ENCODE results near the gene NAT14.
A peak's percentile ranks its signal among the peaks of the same experiment; 100 is the strongest.

The NAT14 gene

GRCh38 chr19:55471266-55471665 is 13.7 kb upstream of the NAT14 start:
- DNase-seq (ENCODE audit: low spot score), result no peak

GRCh38 chr19:55472463-55472862 is 12.5 kb upstream of the NAT14 start:
- no peak for DNase-seq (ENCODE audit: low spot score)

GRCh38 chr19:55473225-55474012 is 11.6 kb upstream of the NAT14 start:
- no peak for DNase-seq (ENCODE audit: low spot score)

- no peak for DNase-seq (ENCODE audit: low spot score)
Measured at GRCh38 chr19:55474269-55475265, 10.4 kb upstream of the NAT14 start.

GRCh38 chr19:55476100-55476775 is 8.8 kb upstream of the NAT14 start, which contains the start of gene ZNF628:
TSS of gene ZNF628 (plus strand) at chr19:55476617. CDS start at chr19:55479911, 3,294 bp downstream.
- peak; percentile 98 for DNase-seq (ENCODE audit: low spot score)

- no peak for DNase-seq (ENCODE audit: low spot score)
Measured at GRCh38 chr19:55477905-55478304, 7.1 kb upstream of the NAT14 start.

- DNase-seq (ENCODE audit: low spot score), result no peak
Measured at GRCh38 chr19:55478364-55478763, 6.6 kb upstream of the NAT14 start.

GRCh38 chr19:55479045-55479444 is 5.9 kb upstream of the NAT14 start:
- no peak for DNase-seq (ENCODE audit: low spot score)

GRCh38 chr19:55479451-55480230 is 5.3 kb upstream of the NAT14 start:
- no peak for DNase-seq (ENCODE audit: low spot score)

GRCh38 chr19:55481148-55481793 is 3.7 kb upstream of the NAT14 start:
- no peak for DNase-seq (ENCODE audit: low spot score)

- no peak for DNase-seq (ENCODE audit: low spot score)
Measured at GRCh38 chr19:55481794-55482155, 3.2 kb upstream of the NAT14 start.

- no peak for DNase-seq (ENCODE audit: low spot score)
Measured at GRCh38 chr19:55482156-55482961, 2.6 kb upstream of the NAT14 start.

GRCh38 chr19:55482967-55483705 is 1.9 kb upstream of the NAT14 start:
- DNase-seq (ENCODE audit: low spot score), result no peak

GRCh38 chr19:55483706-55484592 is 1.0 kb upstream of the NAT14 start:
- no peak for DNase-seq (ENCODE audit: low spot score)

- no peak for DNase-seq (ENCODE audit: low spot score)
Measured at GRCh38 chr19:55485439-55486011, 537 bp downstream of the NAT14 start.

- DNase-seq (ENCODE audit: low spot score), result no peak
Measured at GRCh38 chr19:55486043-55486970, 1.3 kb downstream of the NAT14 start.

Data from CD4-positive, alpha-beta T cell treated with Interleukin-15 for 4 hours (primary cell).